GM21723 (cell line): ENCODE measurements around the gene CENPV.
"Not testable (repeated sequence)": the region's sequence is repeated elsewhere in the genome, so short reads cannot be mapped to it uniquely, and the experiment has no call there.

Experiments
- ATAC-seq: cut with Tn5 transposase; IDR thresholded peaks from one replicate; pipeline ENCODE4 v1.9.1; 2021; ENCODE audit warnings: mild to moderate bottlenecking, moderate library complexity; ENCODE audit not compliant: unreplicated experiment

Gene CENPV

DNA sequence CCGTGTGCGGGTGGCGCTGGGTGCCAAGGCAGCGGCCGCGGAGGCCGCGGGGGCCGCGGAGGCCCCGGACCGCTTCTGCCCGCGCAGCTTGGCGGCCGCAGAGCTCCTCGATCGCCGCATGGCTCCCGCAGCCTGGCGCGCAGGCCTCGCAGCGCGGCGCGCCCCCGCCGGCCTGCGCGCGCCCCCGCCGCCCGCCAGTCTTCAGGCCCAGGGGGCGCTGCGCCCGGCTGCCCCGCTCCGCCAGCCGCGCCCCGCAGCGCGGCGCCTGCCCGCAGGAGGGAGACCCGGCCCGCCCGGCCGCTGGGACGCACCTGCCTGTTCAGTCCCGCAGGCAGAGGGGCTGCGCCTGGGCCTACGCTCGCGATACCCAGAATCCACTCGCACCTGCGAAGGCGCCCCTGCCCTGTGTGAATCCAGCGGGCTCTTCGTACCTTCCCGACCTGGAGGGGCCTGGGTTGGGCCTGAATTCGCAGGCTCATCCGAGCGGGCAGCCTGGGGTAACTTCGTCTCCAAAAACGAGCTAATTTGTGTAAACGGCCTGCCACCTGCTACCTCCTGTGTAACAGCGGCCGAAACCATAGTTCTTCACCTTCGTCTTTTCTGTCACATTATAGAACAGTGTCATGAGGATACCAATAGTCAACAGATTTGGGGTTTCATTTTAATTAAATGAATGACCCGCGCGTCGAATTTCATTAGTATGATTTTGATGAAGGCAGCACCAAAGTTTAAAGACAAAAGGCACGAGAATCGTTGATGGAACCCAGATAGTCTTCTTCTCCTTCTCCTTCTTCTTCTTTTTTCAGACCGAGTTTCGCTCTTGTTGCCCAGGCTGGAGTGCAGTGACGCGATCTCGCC, at the start of gene CENPV:
TSS of gene CENPV (minus strand) at position 153 of the 858 bp plus-strand sequence. CDS start at position 120, 33 bp downstream.
- ATAC-seq = peak; percentile 66

DNA sequence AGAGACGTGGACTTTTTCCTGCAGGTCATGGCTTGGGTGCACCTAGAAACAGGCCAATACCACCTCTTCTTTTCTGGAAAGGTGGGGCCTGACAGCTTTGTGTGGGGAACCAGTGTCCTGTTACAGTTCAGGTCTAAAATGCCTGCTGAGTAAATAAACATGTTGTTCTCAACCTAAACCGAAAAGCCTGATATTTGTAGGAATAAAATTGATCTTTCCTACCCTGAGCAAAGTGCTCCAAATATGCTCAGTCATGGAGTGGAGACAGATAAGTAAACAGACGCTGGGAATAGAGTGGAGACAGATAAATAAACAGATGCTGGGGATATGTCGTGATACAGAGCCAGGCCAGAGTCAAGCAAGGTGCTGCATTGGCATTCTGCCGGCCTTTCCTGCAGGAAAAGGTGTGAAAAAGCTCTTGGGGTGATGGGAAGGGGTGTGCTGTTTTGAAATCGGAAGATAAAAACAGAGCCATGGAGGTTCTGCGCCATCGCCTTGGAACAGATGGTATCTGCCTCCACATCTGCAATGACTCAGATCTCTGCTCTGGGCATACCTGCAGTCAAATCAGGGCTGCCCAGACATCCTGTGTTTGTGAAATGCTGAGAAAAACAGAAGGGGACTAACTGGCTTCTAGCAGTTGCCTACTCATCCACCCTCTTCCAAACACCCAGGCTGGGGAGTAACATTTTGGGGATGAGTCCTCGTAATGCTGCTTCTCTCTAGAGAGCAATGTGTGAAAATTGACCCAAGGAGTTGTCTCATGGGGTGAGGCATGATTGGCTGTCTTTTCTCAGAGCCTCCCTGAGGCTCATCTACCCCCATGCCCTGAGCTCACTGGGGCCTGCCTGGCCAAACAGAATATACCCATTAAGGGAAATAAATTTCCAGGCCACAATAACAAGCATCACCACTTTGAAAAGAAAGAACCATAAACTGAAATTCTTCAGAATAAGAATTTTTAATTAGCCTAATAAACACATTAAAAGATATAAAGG, 45.3 kb upstream of the CENPV start:
- ATAC-seq = peak; percentile 86

DNA sequence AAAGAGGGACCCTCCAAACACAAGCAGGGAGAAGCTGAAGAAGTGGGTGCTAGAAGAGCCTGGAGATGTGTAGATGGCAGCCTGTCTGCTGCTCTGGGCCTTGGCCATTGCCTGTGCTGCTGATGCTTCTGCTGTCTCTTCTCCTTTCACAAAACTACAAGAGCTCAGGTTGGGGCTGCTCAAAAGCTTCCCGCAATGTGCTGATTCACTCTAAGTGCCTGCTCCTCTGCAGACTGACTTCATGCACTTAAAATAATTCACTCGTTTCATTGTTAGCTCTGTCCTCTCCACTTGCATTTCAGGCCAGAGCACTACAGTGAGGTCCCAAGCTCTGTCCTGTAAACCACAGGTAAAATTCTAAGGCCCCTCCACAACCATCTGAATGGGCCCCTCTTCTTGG, 43.4 kb upstream of the CENPV start:
- ATAC-seq = not testable (repeated sequence)

DNA sequence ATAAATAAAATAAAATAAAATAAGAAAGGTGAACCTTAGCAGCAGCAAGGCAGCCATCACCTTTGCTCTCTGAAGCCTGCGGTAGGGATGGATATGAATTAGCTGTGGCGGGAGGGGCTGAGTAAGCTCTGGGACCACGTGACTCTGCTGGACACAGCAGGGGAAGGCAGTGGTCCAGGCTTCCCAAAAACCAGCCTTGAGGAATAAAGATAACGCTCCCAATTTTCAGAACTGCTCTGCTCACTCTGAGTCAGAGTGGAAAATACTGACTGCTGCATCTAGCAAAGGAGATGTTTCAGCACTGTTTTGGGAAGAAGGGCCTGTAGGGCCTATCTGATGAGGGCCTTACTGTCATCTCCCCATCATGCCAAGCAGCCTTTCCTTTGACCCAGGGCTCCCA, 42.6 kb upstream of the CENPV start:
- ATAC-seq = not testable (repeated sequence)

DNA sequence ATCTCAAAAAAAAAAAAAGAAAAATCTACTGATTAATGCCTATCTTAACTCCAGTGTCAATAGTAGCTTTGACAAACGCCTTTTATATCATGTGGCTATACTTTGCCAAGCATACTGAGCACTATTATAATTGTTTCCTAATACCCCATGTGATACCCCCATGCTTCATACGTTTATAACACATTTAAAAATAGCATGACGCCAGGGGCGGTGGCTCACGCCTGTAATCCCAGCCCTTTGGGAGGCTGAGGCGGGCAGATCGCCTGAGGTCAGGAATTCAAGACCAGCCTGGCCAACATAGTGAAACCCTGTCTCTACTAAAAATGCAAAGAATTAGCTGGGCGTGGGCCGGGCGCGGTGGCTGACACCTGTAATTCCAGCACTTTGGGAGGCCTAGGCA, 39.2 kb upstream of the CENPV start:
- ATAC-seq = not testable (repeated sequence)

DNA sequence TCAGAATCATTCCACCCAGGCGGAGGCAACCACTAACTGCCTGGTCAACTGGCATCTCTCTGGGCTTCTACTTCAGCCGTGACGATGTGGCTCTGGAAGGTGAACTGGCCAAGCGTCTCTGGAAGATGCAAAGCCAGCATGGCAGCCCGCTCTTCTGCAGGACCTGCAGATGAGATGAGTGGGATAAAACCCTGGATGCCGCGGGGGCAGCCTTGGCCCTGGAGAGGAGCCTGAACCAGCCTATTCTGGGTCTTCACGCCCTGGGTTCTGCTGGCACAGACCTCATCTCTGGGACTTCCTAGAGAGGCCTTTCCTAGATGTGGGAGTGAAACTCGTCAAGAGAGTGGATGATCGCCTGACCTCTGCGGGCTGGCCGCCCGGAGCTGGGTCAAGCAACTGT, 38.2 kb upstream of the CENPV start:
- no peak for ATAC-seq

DNA sequence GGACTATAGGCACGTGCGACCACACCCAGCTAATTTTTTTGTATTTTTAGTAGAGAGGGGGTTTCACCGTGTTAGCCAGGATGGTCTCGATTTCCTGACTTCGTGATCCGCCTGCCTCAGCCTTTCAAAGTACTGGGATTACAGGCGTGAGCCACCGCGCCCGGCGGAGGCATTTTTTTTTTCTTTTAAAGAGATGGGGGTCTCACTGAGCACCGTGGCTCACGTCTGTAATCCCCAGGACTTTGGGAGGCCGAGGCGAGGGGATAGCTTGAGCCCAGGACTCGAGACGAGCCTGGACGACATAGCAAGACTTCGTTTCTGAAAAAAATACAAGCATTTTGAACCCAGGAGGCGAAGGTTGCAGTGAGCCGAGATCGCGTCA, 32.8 kb upstream of the CENPV start:
- ATAC-seq = not testable (repeated sequence)

DNA sequence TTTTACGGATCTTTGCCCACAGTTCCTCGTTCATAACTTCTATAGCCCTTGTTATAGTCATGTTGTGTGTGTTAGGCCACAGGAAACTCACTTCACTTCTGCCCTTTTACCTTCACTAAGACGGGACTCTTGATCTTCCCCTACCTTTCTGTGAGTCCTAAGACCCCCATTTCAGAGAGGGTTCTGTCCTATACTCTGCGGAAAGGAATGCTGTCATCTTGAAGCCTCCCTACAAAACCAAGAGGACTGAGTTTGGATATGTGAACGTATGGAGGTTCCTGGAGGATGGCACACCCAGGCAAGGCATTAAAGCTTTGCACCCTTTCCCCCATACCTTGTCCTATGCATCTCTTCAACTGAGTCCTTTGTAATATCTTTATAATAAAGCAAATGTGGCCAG, 31.3 kb upstream of the CENPV start:
- no peak for ATAC-seq

DNA sequence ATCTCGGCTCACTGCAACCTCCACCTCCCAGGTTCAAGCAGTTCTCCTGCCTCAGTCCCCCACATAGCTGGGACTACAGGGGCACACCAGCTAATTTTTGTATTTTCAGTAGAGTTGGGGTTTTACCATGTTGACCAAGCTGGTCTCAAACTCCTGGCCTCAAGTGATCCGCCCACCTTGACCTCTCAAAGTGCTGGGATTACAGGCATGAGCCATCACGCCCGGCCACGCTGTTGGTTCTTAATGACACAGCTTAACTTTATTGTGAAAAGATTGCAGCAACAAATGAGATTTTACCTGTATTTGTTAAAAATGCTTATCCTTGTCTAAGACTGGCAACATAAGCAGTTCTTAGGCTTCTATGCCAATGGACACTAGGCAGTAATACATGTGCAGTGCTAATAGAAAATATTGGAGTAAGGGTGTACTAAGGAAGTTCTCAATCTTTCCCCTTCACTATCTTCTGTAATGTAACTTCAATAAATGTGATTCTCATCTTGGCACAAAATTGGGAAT, 30.6 kb upstream of the CENPV start:
- ATAC-seq = no peak

DNA sequence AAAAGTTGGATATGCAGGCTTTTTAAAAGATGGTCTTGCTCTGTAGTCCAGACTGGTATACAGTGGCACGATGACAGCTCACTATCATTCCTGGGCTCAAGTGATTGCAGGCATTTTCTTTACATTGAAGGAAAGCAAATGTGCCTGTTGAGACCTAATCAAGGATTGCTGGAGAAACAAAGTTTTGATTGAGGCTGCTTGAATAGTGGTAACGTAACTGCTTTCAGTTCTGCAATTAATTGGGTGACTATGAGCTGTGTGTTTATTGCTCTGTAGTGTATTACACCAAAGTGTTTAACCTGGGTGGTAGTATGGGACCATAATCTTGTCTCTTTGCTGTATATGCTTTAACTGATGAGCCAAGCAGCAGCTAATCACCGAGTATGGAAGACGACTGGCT, 29.9 kb upstream of the CENPV start:
- ATAC-seq = no peak

DNA sequence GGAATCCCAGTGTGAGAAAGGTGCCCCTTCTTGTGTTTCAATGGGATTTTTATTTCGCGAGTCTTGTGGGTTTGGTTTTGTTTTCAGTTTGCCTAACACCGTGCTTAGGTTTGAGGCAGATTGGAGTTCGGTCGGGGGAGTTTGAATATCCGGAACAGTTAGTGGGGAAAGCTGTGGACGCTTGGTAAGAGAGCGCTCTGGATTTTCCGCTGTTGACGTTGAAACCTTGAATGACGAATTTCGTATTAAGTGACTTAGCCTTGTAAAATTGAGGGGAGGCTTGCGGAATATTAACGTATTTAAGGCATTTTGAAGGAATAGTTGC, 28.2 kb upstream of the CENPV start:
- ATAC-seq = peak; percentile 12

DNA sequence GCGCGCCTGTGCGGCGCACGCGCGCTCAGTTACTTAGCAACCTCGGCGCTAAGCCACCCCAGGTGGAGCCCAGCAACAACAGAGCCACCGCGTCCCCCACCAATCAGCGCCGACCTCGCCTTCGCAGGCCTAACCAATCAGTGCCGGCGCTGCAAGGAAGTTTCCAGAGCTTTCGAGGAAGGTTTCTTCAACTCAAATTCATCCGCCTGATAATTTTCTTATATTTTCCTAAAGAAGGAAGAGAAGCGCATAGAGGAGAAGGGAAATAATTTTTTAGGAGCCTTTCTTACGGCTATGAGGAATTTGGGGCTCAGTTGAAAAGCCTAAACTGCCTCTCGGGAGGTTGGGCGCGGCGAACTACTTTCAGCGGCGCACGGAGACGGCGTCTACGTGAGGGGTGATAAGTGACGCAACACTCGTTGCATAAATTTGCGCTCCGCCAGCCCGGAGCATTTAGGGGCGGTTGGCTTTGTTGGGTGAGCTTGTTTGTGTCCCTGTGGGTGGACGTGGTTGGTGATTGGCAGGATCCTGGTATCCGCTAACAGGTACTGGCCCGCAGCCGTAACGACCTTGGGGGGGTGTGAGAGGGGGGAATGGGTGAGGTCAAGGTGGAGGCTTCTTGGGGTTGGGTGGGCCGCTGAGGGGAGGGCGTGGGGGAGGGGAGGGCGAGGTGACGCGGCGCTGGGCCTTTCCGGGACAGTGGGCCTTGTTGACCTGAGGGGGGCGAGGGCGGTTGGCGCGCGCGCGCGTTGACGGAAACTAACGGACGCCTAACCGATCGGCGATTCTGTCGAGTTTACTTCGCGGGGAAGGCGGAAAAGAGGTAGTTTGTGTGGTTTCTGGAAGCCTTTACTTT, 27.6 kb upstream of the CENPV start, which contains the start of gene UBB:
TSS of gene UBB (plus strand) at position 452 of the 856 bp plus-strand sequence. CDS start 817 bp downstream, outside the sequence.
- ATAC-seq = peak; percentile 89

DNA sequence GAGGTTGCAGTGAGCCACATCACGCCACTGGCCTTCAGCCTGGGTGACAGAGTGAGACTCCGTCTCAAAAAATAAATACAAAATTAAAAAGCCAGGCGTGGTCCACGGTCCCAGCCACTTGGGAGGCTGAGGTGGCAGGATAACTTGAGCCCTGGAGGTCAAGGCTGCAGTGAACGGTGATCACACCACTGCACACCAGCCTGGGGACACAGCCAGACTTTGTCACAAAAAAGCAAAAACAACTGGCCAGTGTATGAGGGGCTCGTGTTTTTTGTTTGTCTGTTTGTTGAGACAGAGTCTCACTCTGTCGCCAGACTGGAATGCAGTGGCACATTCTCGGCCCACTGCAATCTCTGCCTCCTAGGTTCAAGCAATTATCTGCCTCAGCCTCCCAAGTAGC, 26.4 kb upstream of the CENPV start:
- no peak for ATAC-seq

DNA sequence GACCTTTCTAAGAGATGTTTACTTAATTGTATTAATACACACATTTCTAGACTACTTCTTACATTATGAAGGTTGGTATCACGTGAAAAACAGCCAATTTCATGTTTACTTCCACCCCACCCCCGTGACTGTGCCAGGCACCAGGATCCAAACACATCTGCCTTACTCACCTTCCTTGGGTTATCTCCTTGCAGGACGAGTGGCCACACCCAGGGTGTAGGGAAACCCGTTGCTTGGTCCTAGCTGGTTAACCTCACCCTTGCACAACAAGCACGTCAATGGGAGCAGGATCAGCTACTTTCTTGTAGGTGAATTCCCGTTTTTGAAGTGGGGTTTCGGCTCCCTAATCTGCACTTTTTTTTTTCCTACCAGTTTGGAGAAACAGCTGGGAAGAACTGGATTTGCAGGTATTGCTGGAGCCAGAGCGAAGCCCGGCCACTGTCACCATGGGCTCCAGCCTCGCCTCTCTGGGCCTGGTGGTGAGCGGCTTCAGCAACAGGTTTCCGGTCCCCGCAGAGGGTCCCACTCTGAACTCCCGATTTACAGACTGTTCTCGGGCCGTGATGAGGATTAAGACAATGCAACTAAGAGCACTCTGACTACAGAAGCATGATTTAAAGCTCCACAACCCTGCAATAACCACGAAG, 25.5 kb upstream of the CENPV start:
- ATAC-seq = no peak

DNA sequence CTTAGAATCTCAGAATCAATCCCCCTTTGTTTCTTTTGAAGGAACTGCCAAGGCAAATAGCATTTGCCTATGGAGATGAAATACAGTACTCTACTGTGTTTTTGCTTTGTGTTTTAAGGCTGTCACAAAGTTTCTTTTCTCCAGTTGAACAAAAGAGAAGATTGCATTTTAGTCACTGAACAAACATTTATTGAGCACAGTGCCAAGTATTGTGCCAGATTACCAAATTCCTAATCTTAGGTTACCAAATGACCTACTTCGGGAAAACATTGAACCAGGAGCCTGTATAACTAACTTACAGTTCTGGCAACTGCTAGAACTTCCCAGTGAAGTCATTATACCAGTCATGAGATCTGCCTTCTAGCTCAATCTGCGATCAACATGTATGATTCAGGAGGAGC, 24.7 kb upstream of the CENPV start:
- no peak for ATAC-seq

DNA sequence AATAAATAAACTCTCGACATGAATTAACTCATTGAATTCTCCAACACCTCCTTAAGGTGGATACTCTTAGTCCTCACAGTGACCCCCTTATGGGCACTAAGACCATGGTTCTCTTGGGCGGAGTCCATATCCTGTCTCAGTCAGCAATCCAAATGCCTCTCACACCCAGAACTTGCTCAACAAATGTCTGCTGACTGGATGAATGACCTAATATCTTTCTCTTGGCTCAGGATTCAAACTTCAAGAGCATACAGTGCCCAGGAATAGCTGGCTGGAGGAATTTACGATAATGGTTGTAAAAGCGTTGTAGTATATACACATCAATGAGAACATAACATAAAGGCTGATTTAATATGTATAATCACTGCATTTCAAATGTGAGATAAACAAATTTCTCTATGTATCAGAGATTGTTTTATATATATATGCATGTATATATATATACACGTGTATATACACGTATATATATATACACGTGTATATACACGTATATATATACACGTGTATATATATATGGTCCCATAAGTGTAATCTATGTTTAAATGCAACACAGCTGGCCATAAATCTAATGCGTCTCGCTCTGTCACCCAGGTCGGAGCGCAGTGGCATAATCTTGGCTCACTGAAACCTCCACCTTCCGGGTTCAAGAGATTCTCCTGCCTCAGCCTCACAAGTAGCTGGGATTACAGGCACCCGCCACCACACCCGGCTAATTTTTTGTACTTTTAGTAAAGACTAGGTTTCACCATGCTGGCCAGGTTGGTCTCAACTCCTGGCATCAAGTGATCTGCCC, 21.1 kb upstream of the CENPV start:
- no peak for ATAC-seq

DNA sequence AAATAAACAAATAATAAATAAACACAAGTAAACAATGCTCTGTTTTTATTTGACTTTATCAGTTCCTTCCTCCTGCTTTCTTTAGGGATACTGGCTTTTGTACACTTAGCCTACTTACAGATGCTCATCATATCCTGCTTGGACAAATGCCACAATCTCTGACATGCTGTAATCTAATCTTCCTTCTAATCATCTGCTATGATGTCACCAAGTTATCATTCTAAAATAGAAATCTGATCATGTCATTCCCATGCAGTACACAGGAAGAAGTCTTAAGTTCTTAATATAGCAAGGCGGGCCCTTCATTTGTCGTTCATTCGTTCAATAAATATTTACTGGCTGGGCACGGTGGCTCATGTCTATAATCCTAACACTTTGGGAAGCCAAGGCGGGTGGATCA, 18.5 kb upstream of the CENPV start:
- ATAC-seq = no peak

DNA sequence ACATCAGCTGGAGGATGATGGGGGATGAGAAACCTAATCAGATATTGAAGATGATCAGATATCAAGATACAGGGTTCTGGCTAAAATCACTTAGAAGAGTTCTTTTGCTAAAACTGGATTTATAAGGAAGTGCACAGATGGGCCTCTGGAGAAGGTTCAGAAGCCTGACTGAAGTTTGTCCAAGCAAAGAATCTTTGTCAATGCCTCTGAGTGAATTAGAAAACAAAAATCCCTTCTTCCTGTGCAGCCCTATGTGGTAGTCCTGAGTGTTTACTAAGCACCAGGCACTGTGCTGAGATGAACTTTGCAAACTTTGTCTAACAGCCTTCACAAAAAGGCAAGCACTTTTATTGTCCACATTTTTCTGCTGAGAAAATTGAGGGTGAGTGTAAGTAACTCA, 11.4 kb upstream of the CENPV start:
- no peak for ATAC-seq
